NCI-H1436 (cell line): ENCODE measurements around the gene IL36RN.

Experiments used
- DNase-seq: peaks from one replicate; lab custom pipeline; 2025; lab: John Stamatoyannopoulos, UW

Gene IL36RN

DNA sequence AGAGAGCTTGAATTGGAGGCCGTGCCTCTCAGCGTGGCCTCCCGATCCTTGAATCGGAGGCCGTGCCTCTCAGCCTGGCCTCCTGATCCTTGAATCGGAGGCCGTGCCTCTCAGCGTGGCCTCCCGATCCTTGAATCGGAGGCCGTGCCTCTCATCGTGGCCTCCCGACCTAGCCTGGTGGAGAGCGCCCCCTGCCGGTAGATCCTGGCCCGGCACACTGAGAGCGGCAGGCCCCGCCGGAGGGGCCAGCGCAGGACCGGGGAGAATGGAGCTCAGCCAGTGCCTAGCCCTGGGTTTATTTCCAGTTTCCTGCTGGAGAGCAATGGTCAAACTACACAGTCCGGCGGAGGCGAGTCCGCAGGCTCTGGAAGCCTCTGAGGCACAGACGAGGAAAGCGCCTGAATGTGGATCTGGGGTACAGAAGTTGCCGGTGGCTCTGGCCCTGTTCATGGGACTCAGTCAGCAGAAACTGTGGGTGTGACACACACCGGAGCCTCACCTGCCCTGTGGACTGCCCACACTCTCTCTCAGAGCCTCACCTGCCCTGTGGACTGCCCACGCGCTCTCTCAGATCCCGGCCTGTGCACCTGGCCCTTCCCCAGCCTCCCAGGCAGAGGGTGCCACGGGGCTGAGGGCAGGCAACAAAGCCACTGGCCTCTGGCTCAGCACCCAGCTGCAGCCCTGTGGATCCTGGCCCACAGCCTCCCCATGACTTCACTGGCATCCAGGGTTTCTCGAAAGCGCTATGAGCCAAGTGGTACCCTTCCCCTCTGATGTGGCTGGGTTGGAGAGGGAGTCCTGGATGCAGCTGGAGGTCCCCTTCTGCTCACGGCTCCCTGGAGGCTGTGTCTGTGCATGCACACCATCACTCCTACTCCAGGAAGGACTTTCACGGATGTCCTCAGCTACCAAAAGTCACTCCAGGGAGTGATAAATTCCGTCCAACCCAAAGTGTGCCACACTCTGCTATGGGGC lies 7.8 kb upstream of the IL36RN start:
- no peak for DNase-seq

DNA sequence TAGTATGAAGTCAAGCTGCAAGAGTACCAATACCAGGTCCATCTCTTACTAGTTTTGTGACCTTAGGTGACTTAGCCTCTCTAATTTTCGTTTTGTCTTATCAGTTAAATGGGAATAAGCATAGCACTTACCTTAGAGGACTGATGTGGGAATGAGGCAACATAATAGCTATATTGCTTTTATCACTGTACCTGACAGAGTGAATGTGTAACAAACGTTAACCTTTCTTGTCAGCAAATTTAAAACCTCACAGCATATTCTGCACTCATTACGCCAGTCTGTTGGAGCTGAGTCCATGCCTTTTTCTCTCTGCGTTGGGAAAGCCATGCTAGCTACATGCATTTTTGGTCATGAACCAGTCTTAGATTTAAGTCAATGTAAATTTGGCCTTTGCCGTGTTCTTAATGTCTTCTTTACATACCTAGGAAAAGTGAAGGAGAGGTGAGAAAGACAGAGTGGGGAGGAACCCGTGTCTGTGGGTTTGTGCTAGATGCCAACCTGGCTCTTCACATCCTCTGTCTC lies 6.5 kb upstream of the IL36RN start, which contains the start of gene IL36B:
TSS of gene IL36B (minus strand) at position 472 of the 522 bp plus-strand sequence.
- DNase-seq: no peak

- DNase-seq: no peak
Observed at GRCh38 chr2:113053666-113054065, 5.3 kb upstream of the IL36RN start.

GRCh38 chr2:113054066-113054465 lies 4.9 kb upstream of the IL36RN start:
- no peak for DNase-seq

GRCh38 chr2:113056521-113056920 lies 2.5 kb upstream of the IL36RN start:
- DNase-seq: no peak

DNA sequence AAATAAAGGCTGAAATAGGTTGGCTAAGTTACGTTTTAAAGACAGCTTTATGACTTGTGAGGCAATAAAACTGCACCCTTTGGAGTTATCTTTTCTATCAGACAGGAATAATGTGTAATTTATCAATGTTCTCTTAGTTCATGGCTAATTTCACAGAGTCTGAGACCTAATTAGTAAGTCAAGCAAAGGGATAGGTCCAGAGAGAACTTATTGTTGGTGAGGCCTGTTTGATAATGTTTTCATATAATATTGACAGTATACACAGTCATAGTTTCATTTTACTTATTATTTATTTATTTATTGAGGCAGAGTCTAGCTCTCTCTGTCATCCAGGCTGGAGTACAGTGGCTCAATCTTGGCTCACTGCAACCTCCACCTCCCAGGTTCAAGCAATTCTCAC lies 1.9 kb upstream of the IL36RN start:
- DNase-seq: no peak

GRCh38 chr2:113058411-113058994 lies 495 bp upstream of the IL36RN start:
- DNase-seq: no peak

- no peak for DNase-seq
Observed at GRCh38 chr2:113060396-113060795, 1.4 kb downstream of the IL36RN start.

DNA sequence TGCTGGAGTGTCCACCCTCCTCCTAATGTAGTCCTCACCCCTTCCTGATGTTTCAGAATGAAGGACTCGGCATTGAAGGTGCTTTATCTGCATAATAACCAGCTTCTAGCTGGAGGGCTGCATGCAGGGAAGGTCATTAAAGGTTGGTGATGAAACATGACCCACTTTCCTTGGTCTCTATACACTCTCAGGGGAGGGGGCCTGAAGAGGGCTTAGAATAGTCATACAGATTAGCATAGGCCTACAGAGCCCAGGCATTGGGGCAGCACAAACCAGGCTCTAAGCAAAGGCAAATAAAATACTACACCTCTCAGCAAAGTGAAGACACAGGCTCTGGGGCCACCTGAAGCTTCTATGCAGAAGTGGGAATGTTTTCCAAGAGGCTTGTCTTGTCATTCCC lies 1.8 kb downstream of the IL36RN start:
- no peak for DNase-seq

- DNase-seq: no peak
Observed at GRCh38 chr2:113061241-113061640, 2.2 kb downstream of the IL36RN start.

GRCh38 chr2:113061896-113062770 lies 3.1 kb downstream of the IL36RN start:
- DNase-seq: no peak

- DNase-seq: no peak
Observed at GRCh38 chr2:113064281-113064680, 5.3 kb downstream of the IL36RN start.

- DNase-seq: no peak
Observed at GRCh38 chr2:113064898-113065297, 5.9 kb downstream of the IL36RN start.

DNA sequence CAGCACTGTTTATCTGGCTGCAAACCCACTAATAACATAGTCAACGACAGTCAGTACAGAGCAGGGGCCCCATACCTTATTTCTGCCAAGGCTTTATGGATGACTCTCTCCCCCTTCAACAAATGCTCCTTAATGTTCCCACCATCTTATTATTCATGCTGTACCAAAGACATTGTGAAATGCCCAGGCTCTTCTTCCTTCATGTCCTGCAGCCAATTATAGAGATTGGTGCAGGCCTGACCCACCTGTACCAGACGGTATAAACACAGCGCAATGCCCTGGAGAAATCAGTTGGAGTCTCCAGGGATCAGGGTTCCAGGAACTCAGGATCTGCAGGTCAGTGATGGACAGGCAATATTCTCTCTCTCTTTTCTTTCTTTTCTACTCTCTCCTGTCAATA lies 8.7 kb downstream of the IL36RN start, which contains the start of gene IL1F10:
TSS of gene IL1F10 (plus strand) at position 290 of the 400 bp plus-strand sequence. CDS start 4,769 bp downstream, outside the sequence.
- no peak for DNase-seq

- DNase-seq: no peak
Observed at GRCh38 chr2:113068249-113068648, 9.3 kb downstream of the IL36RN start.

DNA sequence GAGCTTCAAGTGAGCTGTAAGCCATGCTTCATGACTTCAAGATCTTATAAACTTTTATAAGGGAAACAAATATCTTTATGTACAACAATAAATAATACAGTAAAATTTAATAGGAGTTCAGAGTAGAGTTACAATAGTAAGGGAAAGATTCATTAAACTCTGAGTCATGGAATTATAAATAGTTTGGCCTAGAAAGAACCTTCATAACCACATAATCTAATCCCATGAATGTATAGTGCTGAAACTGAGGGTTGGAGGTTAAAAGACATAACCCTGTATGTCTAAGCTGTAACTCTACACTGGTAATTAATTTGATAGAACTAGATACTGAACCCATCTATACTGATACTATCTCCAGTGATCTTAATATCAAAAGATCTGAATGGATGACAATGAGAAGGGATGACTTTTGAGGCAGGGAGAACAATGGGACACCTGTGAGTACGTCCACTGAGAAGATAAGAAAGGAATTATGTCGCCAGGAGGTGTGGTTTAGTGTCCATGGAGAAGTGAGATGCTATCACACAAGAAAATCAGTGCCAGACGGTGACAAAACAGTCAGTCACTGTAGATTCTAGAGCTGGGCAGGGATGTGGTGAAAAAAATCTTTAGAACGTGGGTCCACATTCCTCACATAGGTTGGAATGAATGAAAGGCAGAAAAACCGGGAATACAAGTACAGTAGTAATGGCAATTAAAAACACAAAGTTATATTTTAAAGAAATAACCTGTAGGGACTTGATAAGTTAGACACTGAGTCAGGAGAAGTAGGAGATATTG lies 9.9 kb downstream of the IL36RN start:
- no peak for DNase-seq

GRCh38 chr2:113069676-113070605 lies 10.9 kb downstream of the IL36RN start:
- no peak for DNase-seq

- DNase-seq: no peak
Observed at GRCh38 chr2:113070606-113070975, 11.6 kb downstream of the IL36RN start.

DNA sequence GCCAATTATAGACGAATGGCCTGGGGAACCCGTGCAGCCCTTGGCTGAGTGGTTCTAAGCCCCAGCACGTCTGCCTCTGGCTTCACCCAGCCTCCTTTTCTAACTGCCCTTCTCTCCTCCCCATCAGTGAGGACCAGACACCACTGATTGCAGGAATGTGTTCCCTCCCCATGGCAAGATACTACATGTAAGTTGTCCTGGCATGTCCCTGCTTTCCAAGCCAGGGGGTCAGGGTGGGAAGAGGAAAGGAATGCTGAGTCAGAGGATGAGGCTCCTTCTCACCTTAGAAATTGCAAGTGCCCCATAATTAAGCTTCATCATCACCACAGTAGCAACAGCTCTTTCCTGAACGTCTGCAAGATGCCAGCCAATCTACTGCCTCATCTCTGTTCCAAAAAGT lies 13.6 kb downstream of the IL36RN start:
- no peak for DNase-seq

DNA sequence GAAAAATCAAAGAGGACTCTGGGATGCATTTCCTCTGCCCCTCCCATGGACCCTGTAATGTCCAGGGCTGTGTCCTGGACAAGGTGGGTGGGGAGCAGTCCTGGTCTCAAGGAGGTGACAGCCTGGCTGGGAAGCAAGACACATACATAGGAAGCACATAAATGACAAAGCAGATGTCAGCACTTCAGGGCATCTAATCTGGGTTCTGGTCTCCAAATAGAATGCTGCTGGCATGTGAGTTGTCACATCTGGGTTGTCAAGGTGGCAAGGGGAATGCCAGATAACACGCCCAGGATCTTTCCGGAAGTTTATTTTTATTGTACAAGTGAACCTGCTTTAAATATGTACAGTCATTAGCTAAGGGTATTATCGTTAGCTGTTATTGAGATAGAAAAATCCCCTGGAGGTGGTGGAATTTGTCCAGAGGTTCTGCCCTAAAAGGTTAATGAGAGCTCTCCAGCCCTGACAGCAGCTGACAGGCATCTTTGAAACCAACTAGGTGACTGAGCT lies 14.4 kb downstream of the IL36RN start:
- no peak for DNase-seq
